H1 (cell line): ENCODE results near the gene RASSF5. TPM values are rescaled to one million over a fixed set of nuclear protein-coding genes. Genes with fewer than 3 reads are reported as not detected.

Experiments used
- CHD7 ChIP-seq: fragments of 300-600 bp; sonication (generic); IDR thresholded peaks from 2 replicates; pipeline ENCODE4 v1.7.1; 2012; ENCODE audit warnings: low read length, moderate library complexity, mild to moderate bottlenecking, inconsistent platforms; ENCODE audit not compliant: insufficient replicate concordance
- FOSL1 ChIP-seq: IDR thresholded peaks from 2 replicates; pipeline ENCODE4 v1.6.1; 2011; ENCODE audit warnings: mild to moderate bottlenecking, low read depth, low read length, moderate library complexity; ENCODE audit not compliant: insufficient read depth
- RBBP5 ChIP-seq: IDR thresholded peaks from 2 replicates; pipeline ENCODE4 v1.7.1; 2012; ENCODE audit warnings: low read depth, mild to moderate bottlenecking, inconsistent platforms, low read length, moderate library complexity, borderline replicate concordance
- SP4 ChIP-seq: IDR thresholded peaks from 2 replicates; pipeline ENCODE4 v1.6.1; 2012; ENCODE audit warnings: low read length, inconsistent platforms
- TCF12 ChIP-seq: IDR thresholded peaks from 2 replicates; pipeline ENCODE4 v1.6.1; 2011; ENCODE audit warnings: low read depth, mild to moderate bottlenecking, low read length
- TEAD4 ChIP-seq: IDR thresholded peaks from 2 replicates; pipeline ENCODE4 v1.6.1; 2012; ENCODE audit warnings: low read depth, low read length, inconsistent platforms, mixed read lengths
- polyA plus RNA-seq, 7 experiments: library from polyadenylated mRNA; depleted of rRNA in 3 of 7; stranded (reverse) in 5 of 7; unstranded in 2 of 7; fragments of >200 nt in 5 of 7; fragments of 200-250 nt in 2 of 7; gene quantifications; 1 replicate in 5 of 7; 2 replicates in 1 of 7; 4 replicates in 1 of 7; pipeline versions ENCODE4 v1.2.1 to v1.2.3, GENCODE V29; 2011 to 2013; ENCODE audit warnings: missing spikeins in 2 of 7, mixed read lengths in 2 of 7
- total RNA-seq: library from RNA; stranded (reverse); fragmentation: NEBNext Ultra II Directional; extraction: Animal tissue kit (Norgen Biotek cat#: 25700); gene quantifications from 2 replicates; pipeline ENCODE4 v1.2.1, GENCODE V29; 2021

RASSF5 gene
- total and polyA plus RNA-seq, 2 of the 8 experiments (the other 6 are each of a cell fraction or from before 2014, with no cell fraction given) = 0.82 to 1.8 TPM

- no peak for TF ChIP-seq CHD7
- TF ChIP-seq RBBP5 = no peak
- TF ChIP-seq TCF12 = no peak
- no peak for TF ChIP-seq SP4
- TF ChIP-seq TEAD4 = no peak
- TF ChIP-seq FOSL1 = no peak
These were observed 13.8 kb downstream of the RASSF5 start (continued) for GRCh38 chr1:206521127-206521526.
